Activated B cell treated with CpG ODN at 0.5 μM for 24 hours (primary cell): Measurements from ENCODE around the gene CDH2. TPM values are rescaled to one million over a fixed set of nuclear protein-coding genes. Genes with fewer than 3 reads are reported as not detected.

ENCODE experiments used
- ATAC-seq: fragments of 200-7000 bp; cut with Tn5 transposase; one replicate; pipeline ENCODE4 v1.10.0; 2021; ENCODE audit warnings: low read depth, mild to moderate bottlenecking, moderate library complexity
- CTCF ChIA-PET: fragments of 350-600 bp; sonication (Branson Sonifier 250); formaldehyde crosslinking; loops from one replicate; lab custom pipeline; 2021; ENCODE audit warnings: antibody characterized with exemption; lab: Charles Lee
- POLR2A ChIA-PET: fragments of 350-600 bp; sonication (Branson Sonifier 250); formaldehyde crosslinking; loops from one replicate; lab custom pipeline; 2021; ENCODE audit warnings: antibody characterized with exemption; lab: Charles Lee
- DNase-seq: peaks from one replicate; pipeline ENCODE4 v3.0.0; 2022
- H3K27ac Mint-ChIP-seq: one replicate; pipeline ENCODE4 v1.8.0; 2020; ENCODE audit warnings: mixed read lengths
- H3K27me3 Mint-ChIP-seq: one replicate; pipeline ENCODE4 v1.8.0; 2021; ENCODE audit warnings: mixed read lengths
- H3K36me3 Mint-ChIP-seq: one replicate; pipeline ENCODE4 v1.8.0; 2021; ENCODE audit warnings: low read depth, mixed read lengths
- H3K4me1 Mint-ChIP-seq: one replicate; pipeline ENCODE4 v1.8.0; 2021; ENCODE audit warnings: mixed read lengths
- H3K4me3 Mint-ChIP-seq: one replicate; pipeline ENCODE4 v1.8.0; 2020; ENCODE audit warnings: mild to moderate bottlenecking, mixed read lengths
- H3K9me3 Mint-ChIP-seq: one replicate; pipeline ENCODE4 v1.8.0; 2020; ENCODE audit warnings: mixed read lengths
- intact Hi-C: fragments of 100-400 bp; cut with micrococcal nuclease; formaldehyde crosslinking; loops from one replicate; pipeline ENCODE4 v1.15.1; 2024
- total RNA-seq: library from RNA; stranded (reverse); gene quantifications from 2 replicates; pipeline ENCODE4 v1.2.3, GENCODE V29; 2022
- TF ChIP-seq, protein P1 (sequence below): fragments of 200-600 bp; IDR thresholded peaks from one replicate; pipeline ENCODE4 v1.8.0; 2022; ENCODE audit warnings: antibody characterized with exemption, mild to moderate bottlenecking

The CDH2 gene
- total RNA-seq, 1 donor from 2014 or later: not detected

DNA sequence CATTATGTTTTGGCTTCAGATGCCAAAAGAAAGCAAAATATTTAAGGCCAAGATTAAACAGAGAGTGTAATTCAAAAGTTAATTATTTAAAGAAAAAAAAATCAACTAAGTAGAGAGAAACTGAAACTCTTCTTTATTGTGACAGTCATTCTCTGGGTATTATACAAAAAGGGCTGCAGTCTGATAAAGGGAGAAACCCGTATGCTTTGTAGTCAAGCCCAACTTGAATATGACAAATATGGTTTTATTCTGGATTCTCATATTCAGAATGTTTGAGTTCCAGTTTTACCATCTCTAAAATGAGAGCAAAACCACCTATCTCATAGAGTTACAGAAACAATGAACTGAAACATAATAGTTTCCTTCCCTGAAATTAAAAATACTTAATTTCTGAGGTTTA, 8.2 kb downstream of the CDH2 start:
- intact Hi-C loops: no loop called here
- TF ChIP-seq, protein P1, sequence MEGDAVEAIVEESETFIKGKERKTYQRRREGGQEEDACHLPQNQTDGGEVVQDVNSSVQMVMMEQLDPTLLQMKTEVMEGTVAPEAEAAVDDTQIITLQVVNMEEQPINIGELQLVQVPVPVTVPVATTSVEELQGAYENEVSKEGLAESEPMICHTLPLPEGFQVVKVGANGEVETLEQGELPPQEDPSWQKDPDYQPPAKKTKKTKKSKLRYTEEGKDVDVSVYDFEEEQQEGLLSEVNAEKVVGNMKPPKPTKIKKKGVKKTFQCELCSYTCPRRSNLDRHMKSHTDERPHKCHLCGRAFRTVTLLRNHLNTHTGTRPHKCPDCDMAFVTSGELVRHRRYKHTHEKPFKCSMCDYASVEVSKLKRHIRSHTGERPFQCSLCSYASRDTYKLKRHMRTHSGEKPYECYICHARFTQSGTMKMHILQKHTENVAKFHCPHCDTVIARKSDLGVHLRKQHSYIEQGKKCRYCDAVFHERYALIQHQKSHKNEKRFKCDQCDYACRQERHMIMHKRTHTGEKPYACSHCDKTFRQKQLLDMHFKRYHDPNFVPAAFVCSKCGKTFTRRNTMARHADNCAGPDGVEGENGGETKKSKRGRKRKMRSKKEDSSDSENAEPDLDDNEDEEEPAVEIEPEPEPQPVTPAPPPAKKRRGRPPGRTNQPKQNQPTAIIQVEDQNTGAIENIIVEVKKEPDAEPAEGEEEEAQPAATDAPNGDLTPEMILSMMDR: no peak
- H3K27me3 Mint-ChIP-seq: no peaks in the 10 kb centered on the region
- ChIA-PET POLR2A (no interaction called here), CTCF (no interaction called here)
- no peaks in the 10 kb centered on the region for H3K9me3 Mint-ChIP-seq
- DNase-seq (no peak), ATAC-seq (no peak)
- H3K4me1 Mint-ChIP-seq: no peaks in the 10 kb centered on the region
- H3K36me3 Mint-ChIP-seq: no peaks in the 10 kb centered on the region
- H3K27ac Mint-ChIP-seq: no peak overlapping the region
- no peak overlapping the region for H3K4me3 Mint-ChIP-seq

DNA sequence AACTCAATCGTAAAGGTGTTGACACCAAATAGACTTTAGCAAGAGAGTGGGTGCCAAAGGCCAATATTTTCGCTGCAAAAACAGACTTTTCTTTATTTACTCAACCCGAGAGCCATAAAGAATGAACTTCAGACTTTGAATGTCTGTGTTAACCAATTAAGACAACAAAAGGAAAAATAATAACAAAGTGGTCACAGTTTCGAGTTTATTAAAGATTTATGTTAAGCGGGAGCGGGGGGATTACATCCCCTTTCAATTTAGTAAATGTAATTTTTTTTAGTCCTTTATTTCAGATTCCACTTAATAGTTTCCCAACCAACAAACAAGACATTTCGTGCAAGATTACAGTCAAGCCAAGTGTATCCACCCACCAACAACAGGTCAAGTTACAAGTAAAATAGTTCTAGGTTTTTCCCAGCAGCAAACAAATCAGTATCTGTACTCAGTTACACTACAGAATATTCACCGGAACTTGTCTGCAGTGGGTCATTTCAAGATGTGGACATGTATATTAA, 9.0 kb downstream of the CDH2 start:
- no peaks in the 10 kb centered on the region for H3K36me3 Mint-ChIP-seq
- TF ChIP-seq, protein P1: no peak
- ChIA-PET CTCF (no interaction called here), POLR2A (no interaction called here)
- intact Hi-C loops: no loop called here
- H3K4me3 Mint-ChIP-seq: no peak overlapping the region
- H3K27ac Mint-ChIP-seq: no peak overlapping the region
- no peaks in the 10 kb centered on the region for H3K27me3 Mint-ChIP-seq
- H3K9me3 Mint-ChIP-seq: no peaks in the 10 kb centered on the region
- ATAC-seq (no peak), DNase-seq (no peak)
- no peaks in the 10 kb centered on the region for H3K4me1 Mint-ChIP-seq

DNA sequence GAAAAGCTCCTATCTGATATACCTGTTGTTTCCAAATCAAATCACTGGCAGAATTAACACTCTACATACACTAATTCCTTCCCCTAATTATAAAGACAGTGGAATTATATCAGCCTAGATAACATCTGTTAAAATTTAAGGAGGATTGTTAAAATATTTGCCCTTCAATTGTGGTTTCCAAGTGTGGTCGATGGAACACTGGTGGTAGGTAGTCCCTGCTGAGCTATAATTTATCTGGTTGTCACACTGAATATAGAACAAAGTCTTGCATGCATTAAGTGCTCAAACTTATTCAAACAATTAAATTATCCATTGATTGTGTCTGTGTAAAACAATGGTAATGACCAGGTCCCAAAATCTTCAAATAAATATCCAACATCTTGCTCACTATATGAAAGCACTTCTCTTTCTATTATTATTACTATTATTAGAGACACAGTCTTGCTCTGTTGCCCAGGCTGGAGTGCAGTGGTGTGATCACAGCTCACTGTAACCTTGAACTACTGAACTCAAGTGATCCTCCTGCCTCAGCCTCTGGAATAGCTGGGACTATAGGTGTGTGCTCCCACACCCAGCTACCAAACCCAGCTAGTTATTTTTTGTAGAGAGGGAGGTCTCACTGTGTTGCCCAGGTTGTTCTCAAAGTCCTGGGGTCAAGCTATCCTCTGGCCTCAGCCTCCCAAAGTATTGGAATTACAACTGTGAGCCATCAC, 12.0 kb downstream of the CDH2 start:
- TF ChIP-seq, protein P1: no peak
- ATAC-seq (no peak), DNase-seq (no peak)
- Mint-ChIP-seq H3K27ac (no peak overlapping the region), H3K4me1 (no peaks in the 10 kb centered on the region), H3K27me3 (no peaks in the 10 kb centered on the region), H3K4me3 (no peak overlapping the region), H3K36me3 (no peaks in the 10 kb centered on the region), H3K9me3 (no peaks in the 10 kb centered on the region)
- ChIA-PET POLR2A (no interaction called here), CTCF (no interaction called here)
- intact Hi-C loops: no loop called here

DNA sequence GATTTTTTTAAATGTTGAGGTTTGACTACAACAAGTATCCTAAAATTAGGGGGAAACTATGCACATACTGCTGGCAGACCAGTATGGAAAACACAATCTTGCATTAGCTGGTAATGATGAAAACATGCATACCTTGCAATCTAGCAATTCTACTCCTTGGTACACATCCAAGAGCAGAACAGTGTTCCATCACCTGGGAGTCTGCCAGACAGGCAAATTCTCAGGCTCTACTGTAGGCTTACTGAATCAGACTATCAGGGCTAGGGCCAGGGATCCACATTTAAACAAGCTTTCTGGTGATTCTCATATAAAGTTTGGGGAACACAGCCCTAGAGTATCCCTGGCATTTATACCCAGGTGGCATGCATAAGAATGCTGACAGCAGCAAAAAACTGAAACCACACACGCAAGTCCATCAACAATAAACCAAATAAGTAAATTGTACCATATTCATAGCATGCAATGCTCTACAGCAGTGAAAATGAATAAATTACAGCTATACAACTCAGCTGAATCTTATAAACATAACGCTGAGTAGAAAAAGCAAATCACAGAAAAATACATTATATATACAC, 13.6 kb downstream of the CDH2 start:
- ChIA-PET CTCF (no interaction called here), POLR2A (no interaction called here)
- no peaks in the 10 kb centered on the region for H3K4me1 Mint-ChIP-seq
- no peak overlapping the region for H3K4me3 Mint-ChIP-seq
- ATAC-seq (no peak), DNase-seq (no peak)
- no peak overlapping the region for H3K27ac Mint-ChIP-seq
- H3K36me3 Mint-ChIP-seq: no peaks in the 10 kb centered on the region
- TF ChIP-seq, protein P1: no peak
- intact Hi-C loops: no loop called here
- H3K9me3 Mint-ChIP-seq: no peaks in the 10 kb centered on the region
- H3K27me3 Mint-ChIP-seq: no peaks in the 10 kb centered on the region
